CD14-positive monocyte (primary cell): ENCODE data around the gene ARSB. TPM values are rescaled to one million over a fixed set of nuclear protein-coding genes. Genes with fewer than 3 reads are reported as not detected.

Source experiments
- DNase-seq, 3 donors: peaks; one replicate each; pipeline ENCODE4 v3.0.0-alpha.2; 2011 to 2022
- H2AFZ ChIP-seq: 2 replicates; pipeline ENCODE4 v1.6.0; 2012; ENCODE audit warnings: mild to moderate bottlenecking, low read depth, low read length, inconsistent platforms; ENCODE audit not compliant: insufficient read depth, poor library complexity, severe bottlenecking
- H3K27ac ChIP-seq, 2 donors: 1 replicate in 1 of 2; 2 replicates in 1 of 2; pipeline ENCODE4 v1.5.1; 2012 to 2013; ENCODE audit warnings: low read length in 2 of 2, control low read depth in 1 of 2, inconsistent platforms in 1 of 2, low read depth in 1 of 2, mild to moderate bottlenecking in 1 of 2
- H3K27me3 ChIP-seq, 2 donors: one replicate each; pipeline versions ENCODE4 v1.6.0 to v1.6.1; 2011 to 2013; ENCODE audit warnings: low read length in 2 of 2; ENCODE audit not compliant: control insufficient read depth in 2 of 2, insufficient read depth in 2 of 2
- H3K36me3 ChIP-seq, 2 donors: replicated peaks in 1 of 2; 1 replicate in 1 of 2; 2 replicates in 1 of 2; pipeline versions ENCODE4 v1.5.1 to v1.6.1; 2012 to 2013; ENCODE audit warnings: low read length in 2 of 2, control low read depth in 1 of 2, inconsistent platforms in 1 of 2, mild to moderate bottlenecking in 1 of 2; ENCODE audit not compliant: insufficient read depth in 2 of 2, control insufficient read depth in 1 of 2
- H3K4me1 ChIP-seq, 2 donors: 1 replicate in 1 of 2; 2 replicates in 1 of 2; pipeline versions ENCODE4 v1.5.1 to v1.6.1; 2012 to 2013; ENCODE audit warnings: low read length in 2 of 2, control low read depth in 1 of 2, inconsistent platforms in 1 of 2, mild to moderate bottlenecking in 1 of 2, moderate library complexity in 1 of 2; ENCODE audit not compliant: insufficient read depth in 2 of 2, control insufficient read depth in 1 of 2
- H3K4me2 ChIP-seq: replicated peaks from 2 replicates; pipeline ENCODE3; 2012; ENCODE audit warnings: low read length, moderate library complexity, mild to moderate bottlenecking; ENCODE audit not compliant: poor library complexity, severe bottlenecking; ENCODE audit errors: extremely low read depth
- H3K4me3 ChIP-seq, 3 experiments: fragments of 200-600 bp in 1 of 3; sonication (generic) in 1 of 3; replicated peaks in 1 of 3; 1 replicate in 2 of 3; 2 replicates in 1 of 3; pipeline ENCODE4 v1.5.1; 2011 to 2013; ENCODE audit warnings: low read length in 3 of 3, mild to moderate bottlenecking in 3 of 3, control low read depth in 2 of 3, low read depth in 2 of 3, inconsistent platforms in 1 of 3, moderate library complexity in 1 of 3
- H3K79me2 ChIP-seq: 2 replicates; pipeline ENCODE4 v1.6.0; 2012; ENCODE audit warnings: mild to moderate bottlenecking, control low read depth, inconsistent platforms, low read length, moderate library complexity; ENCODE audit not compliant: insufficient read depth
- H3K9ac ChIP-seq: 2 replicates; pipeline ENCODE4 v1.6.0; 2017; ENCODE audit warnings: low read length, mild to moderate bottlenecking; ENCODE audit not compliant: insufficient read depth, poor library complexity, severe bottlenecking
- H3K9me3 ChIP-seq, 2 donors: replicated peaks in 1 of 2; 1 replicate in 1 of 2; 2 replicates in 1 of 2; pipeline versions ENCODE4 v1.5.1 to v1.6.1; 2012 to 2013; ENCODE audit warnings: low read length in 2 of 2, control low read depth in 1 of 2; ENCODE audit not compliant: control insufficient read depth in 1 of 2, insufficient read depth in 1 of 2
- H4K20me1 ChIP-seq: 2 replicates; pipeline ENCODE4 v1.6.0; 2012; ENCODE audit warnings: mild to moderate bottlenecking, low read length, control low read depth, moderate library complexity; ENCODE audit not compliant: insufficient read depth
- H3K27ac Mint-ChIP-seq, 7 donors: one replicate each; pipeline ENCODE4 v1.8.0; 2020; ENCODE audit warnings: mild to moderate bottlenecking in 7 of 7, mixed read lengths in 7 of 7, moderate library complexity in 6 of 7, inconsistent platforms in 2 of 7
- H3K27me3 Mint-ChIP-seq, 3 donors: one replicate each; pipeline ENCODE4 v1.8.0; 2021 to 2022; ENCODE audit warnings: low read depth in 3 of 3, mild to moderate bottlenecking in 3 of 3, mixed read lengths in 3 of 3, moderate library complexity in 3 of 3, inconsistent platforms in 1 of 3
- H3K36me3 Mint-ChIP-seq, 2 donors: one replicate each; pipeline ENCODE4 v1.8.0; 2020; ENCODE audit warnings: mixed read lengths in 2 of 2, inconsistent platforms in 1 of 2, mild to moderate bottlenecking in 1 of 2
- H3K4me1 Mint-ChIP-seq: one replicate; pipeline ENCODE4 v1.8.0; 2020; ENCODE audit warnings: mild to moderate bottlenecking, mixed read lengths
- H3K4me3 Mint-ChIP-seq, 2 donors: one replicate each; pipeline ENCODE4 v1.8.0; 2020; ENCODE audit warnings: mild to moderate bottlenecking in 2 of 2, mixed read lengths in 2 of 2, moderate library complexity in 1 of 2
- H3K9me3 Mint-ChIP-seq, 7 donors: one replicate each; pipeline ENCODE4 v1.8.0; 2020 to 2022; ENCODE audit warnings: mixed read lengths in 7 of 7, mild to moderate bottlenecking in 6 of 7, moderate library complexity in 6 of 7, inconsistent platforms in 2 of 7
- WGBS: methylation state at CpG from one replicate; pipeline ENCODE4 v1.1.5; 2013; ENCODE audit warnings: missing lambda C conversion rate; ENCODE audit not compliant: insufficient coverage; 5-methylcytosine and 5-hydroxymethylcytosine counted together
- intact Hi-C, 2 donors: fragments of 100-400 bp; cut with micrococcal nuclease; formaldehyde crosslinking; loops; one replicate each; pipeline versions ENCODE4 v1.15.0 to v1.15.1; 2023
- polyA plus RNA-seq, 3 donors: library from polyadenylated mRNA; depleted of rRNA in 1 of 3; unstranded in 2 of 3; stranded (reverse) in 1 of 3; fragments of 300-500 nt in 2 of 3; fragments of >200 nt in 1 of 3; fragmentation: Illumina TruSeq in 2 of 3; gene quantifications; 1 replicate in 2 of 3; 2 replicates in 1 of 3; pipeline ENCODE4 v1.2.3, GENCODE V29; 2012 to 2021
- TF ChIP-seq, protein P1 (sequence below): fragments of 200-600 bp; IDR thresholded peaks from one replicate; pipeline ENCODE4 v1.8.0; 2022; ENCODE audit warnings: antibody characterized with exemption, mild to moderate bottlenecking

Gene ARSB
- polyA plus RNA-seq, 3 donors, result 18.0 to 28.7 (median 18.1) TPM

GRCh38 chr5:79002374-79002773 lies 17.3 kb upstream of the ARSB start:
- TF ChIP-seq, protein P1, sequence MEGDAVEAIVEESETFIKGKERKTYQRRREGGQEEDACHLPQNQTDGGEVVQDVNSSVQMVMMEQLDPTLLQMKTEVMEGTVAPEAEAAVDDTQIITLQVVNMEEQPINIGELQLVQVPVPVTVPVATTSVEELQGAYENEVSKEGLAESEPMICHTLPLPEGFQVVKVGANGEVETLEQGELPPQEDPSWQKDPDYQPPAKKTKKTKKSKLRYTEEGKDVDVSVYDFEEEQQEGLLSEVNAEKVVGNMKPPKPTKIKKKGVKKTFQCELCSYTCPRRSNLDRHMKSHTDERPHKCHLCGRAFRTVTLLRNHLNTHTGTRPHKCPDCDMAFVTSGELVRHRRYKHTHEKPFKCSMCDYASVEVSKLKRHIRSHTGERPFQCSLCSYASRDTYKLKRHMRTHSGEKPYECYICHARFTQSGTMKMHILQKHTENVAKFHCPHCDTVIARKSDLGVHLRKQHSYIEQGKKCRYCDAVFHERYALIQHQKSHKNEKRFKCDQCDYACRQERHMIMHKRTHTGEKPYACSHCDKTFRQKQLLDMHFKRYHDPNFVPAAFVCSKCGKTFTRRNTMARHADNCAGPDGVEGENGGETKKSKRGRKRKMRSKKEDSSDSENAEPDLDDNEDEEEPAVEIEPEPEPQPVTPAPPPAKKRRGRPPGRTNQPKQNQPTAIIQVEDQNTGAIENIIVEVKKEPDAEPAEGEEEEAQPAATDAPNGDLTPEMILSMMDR, result no peak
- no peak for DNase-seq
- no peaks in the 10 kb centered on the region for H3K36me3 Mint-ChIP-seq
- H4K20me1 ChIP-seq, result no peaks in the 10 kb centered on the region
- H3K9ac ChIP-seq, result no peak overlapping the region
- no peak overlapping the region for H3K27ac ChIP-seq
- no peak overlapping the region for H3K27ac Mint-ChIP-seq
- H3K27me3 ChIP-seq, result no peaks in the 10 kb centered on the region
- H2AFZ ChIP-seq, result no peak overlapping the region
- H3K4me3 Mint-ChIP-seq, result no peak overlapping the region
- peaks cover 0 to 2% (median 0%) of the 10 kb centered on the region in 7 donors for H3K9me3 Mint-ChIP-seq
- H3K4me1 Mint-ChIP-seq, result no peaks in the 10 kb centered on the region
- no peak overlapping the region for H3K4me3 ChIP-seq
- H3K4me1 ChIP-seq, result no peaks in the 10 kb centered on the region
- peaks cover 8 to 13% (median 11%) of the 10 kb centered on the region in 3 donors for H3K27me3 Mint-ChIP-seq
- H3K79me2 ChIP-seq, result no peaks in the 10 kb centered on the region
- H3K4me2 ChIP-seq, result no peak overlapping the region
- intact Hi-C loops, result no loop called here
- WGBS, result 100% methylated on average over 1 of the region's 1 CpG
- H3K36me3 ChIP-seq, result no peaks in the 10 kb centered on the region
- H3K9me3 ChIP-seq, result no peaks in the 10 kb centered on the region

DNA sequence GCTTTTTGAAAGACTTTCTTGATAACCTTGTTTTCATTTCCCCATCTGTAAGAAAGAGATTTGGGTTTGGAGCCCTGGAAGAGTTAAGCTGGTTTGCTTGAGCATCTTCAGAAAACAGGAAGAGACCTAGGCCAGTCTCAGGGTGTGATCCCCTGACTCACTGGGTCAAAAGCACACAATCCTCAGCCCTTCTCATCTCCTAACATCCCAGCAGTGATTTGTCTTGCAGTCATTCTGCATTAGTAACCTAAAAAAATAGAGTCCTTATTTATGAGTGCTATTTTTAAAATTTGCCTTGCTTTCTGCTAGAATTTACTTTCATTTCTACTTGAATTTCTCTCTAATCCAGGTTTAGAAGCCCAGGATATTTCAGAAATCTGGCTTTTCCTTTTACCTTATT lies 16.4 kb upstream of the ARSB start:
- no peaks in the 10 kb centered on the region for H3K27me3 ChIP-seq
- H3K9me3 ChIP-seq, result no peaks in the 10 kb centered on the region
- H3K4me1 Mint-ChIP-seq, result no peaks in the 10 kb centered on the region
- intact Hi-C loops, result no loop called here
- H3K36me3 Mint-ChIP-seq, result no peaks in the 10 kb centered on the region
- TF ChIP-seq, protein P1, result no peak
- H3K27ac ChIP-seq, result no peak overlapping the region
- H3K9ac ChIP-seq, result no peak overlapping the region
- H3K4me1 ChIP-seq, result no peaks in the 10 kb centered on the region
- H3K4me3 Mint-ChIP-seq, result no peak overlapping the region
- H3K79me2 ChIP-seq, result no peaks in the 10 kb centered on the region
- no peaks in the 10 kb centered on the region for H4K20me1 ChIP-seq
- no peak overlapping the region for H3K4me3 ChIP-seq
- no peak overlapping the region for H3K27ac Mint-ChIP-seq
- no peak overlapping the region for H3K4me2 ChIP-seq
- peaks cover 0 to 2% (median 0%) of the 10 kb centered on the region in 7 donors for H3K9me3 Mint-ChIP-seq
- no peak for DNase-seq
- H3K36me3 ChIP-seq, result no peaks in the 10 kb centered on the region
- H2AFZ ChIP-seq, result no peak overlapping the region
- peaks cover 6 to 11% (median 11%) of the 10 kb centered on the region in 3 donors for H3K27me3 Mint-ChIP-seq
